Smooth muscle cell (in vitro differentiated cells): ENCODE measurements around the gene FTO. TPM values are rescaled to one million over a fixed set of nuclear protein-coding genes. Genes with fewer than 3 reads are reported as not detected.

Source experiments
- DNase-seq: peaks from one replicate; lab custom pipeline; 2025; ENCODE audit not compliant: unreplicated experiment; lab: John Stamatoyannopoulos, UW
- H2AFZ ChIP-seq: fragments of 200-600 bp; sonication (generic); 2 replicates; pipeline ENCODE4 v1.6.0; 2016; ENCODE audit warnings: antibody characterized with exemption, low read depth, mild to moderate bottlenecking
- H3F3A ChIP-seq: fragments of 200-600 bp; sonication (generic); 2 replicates; pipeline ENCODE4 v1.6.0; 2017; ENCODE audit warnings: antibody characterized with exemption, low read depth
- H3K27ac ChIP-seq: fragments of 200-600 bp; sonication (generic); 2 replicates; pipeline ENCODE4 v1.5.1; 2016; ENCODE audit warnings: low read depth, mild to moderate bottlenecking
- H3K27me3 ChIP-seq: fragments of 200-600 bp; sonication (generic); 2 replicates; pipeline ENCODE4 v1.6.1; 2016; ENCODE audit warnings: low read depth, mild to moderate bottlenecking
- H3K36me3 ChIP-seq: fragments of 200-600 bp; sonication (generic); 2 replicates; pipeline ENCODE4 v1.5.1; 2016; ENCODE audit warnings: low read depth
- H3K4me1 ChIP-seq: fragments of 200-600 bp; sonication (generic); 2 replicates; pipeline ENCODE4 v1.5.1; 2016; ENCODE audit warnings: low read depth
- H3K4me2 ChIP-seq: fragments of 200-600 bp; sonication (generic); 2 replicates; pipeline ENCODE4 v1.6.0; 2016; ENCODE audit warnings: mild to moderate bottlenecking
- H3K4me3 ChIP-seq: fragments of 200-600 bp; sonication (generic); 2 replicates; pipeline ENCODE4 v1.5.1; 2016; ENCODE audit warnings: mild to moderate bottlenecking
- H3K79me2 ChIP-seq: fragments of 200-600 bp; sonication (generic); 2 replicates; pipeline ENCODE4 v1.6.0; 2016; ENCODE audit warnings: low read depth, mild to moderate bottlenecking
- H3K9ac ChIP-seq: fragments of 200-600 bp; sonication (generic); 2 replicates; pipeline ENCODE4 v1.6.0; 2016; ENCODE audit warnings: low read depth
- H3K9me3 ChIP-seq: fragments of 200-600 bp; sonication (generic); replicated peaks from 2 replicates; pipeline ENCODE4 v1.5.1; 2016; ENCODE audit warnings: low read depth
- H4K20me1 ChIP-seq: fragments of 200-600 bp; sonication (generic); 2 replicates; pipeline ENCODE4 v1.6.0; 2016; ENCODE audit warnings: low read depth
- WGBS: methylation state at CpG from one replicate; pipeline ENCODE4 v1.1.7; 2016; ENCODE audit warnings: low lambda C conversion rate; 5-methylcytosine and 5-hydroxymethylcytosine counted together
- polyA plus RNA-seq: library from polyadenylated mRNA; unstranded; fragments of >200 nt; fragmentation: Nextera tagmentation; extraction: Ambion mirVana; gene quantifications from 2 replicates; pipeline ENCODE4 v1.2.1, GENCODE V29; 2016
- total RNA-seq: library from RNA; depleted of rRNA; stranded (reverse); fragments of >200 nt; gene quantifications from 2 replicates; pipeline ENCODE4 v1.2.3, GENCODE V29; 2014
- TF ChIP-seq, protein P1 (sequence below): fragments of 200-600 bp; sonication (generic); IDR thresholded peaks from 2 replicates; pipeline ENCODE4 v1.5.1; 2017; ENCODE audit warnings: borderline replicate concordance, mild to moderate bottlenecking, antibody characterized with exemption; ENCODE audit not compliant: insufficient read depth, poor library complexity, severe bottlenecking

FTO gene
- total and polyA plus RNA-seq, 2 experiments from 2014 or later = 81.1 to 89.9 TPM

DNA sequence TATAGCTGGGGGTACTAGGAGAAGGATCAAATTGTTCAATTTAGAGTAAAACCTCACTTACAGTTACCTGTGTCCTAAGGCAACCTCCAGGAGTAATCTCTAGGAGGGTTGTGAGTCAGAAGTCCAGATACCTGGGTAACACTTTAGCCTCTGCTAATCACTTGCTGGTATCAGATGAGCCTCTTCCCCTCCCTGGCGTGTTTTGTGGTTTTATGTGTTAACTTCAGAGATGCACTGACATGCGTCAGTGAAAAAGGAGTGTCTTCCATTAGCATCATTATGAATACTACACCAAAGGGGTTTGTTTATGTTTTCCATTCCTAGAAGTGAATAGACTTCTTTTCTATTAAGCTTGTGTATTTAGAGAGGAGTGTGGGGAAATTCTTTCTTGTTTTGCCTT, 208.2 kb downstream of the FTO start:
- H3K4me2 ChIP-seq = peak overlapping the region; percentile 65
- peaks cover 37% of the 10 kb centered on the region for H3K4me1 ChIP-seq
- 51% methylated on average over 2 of the region's 2 CpGs for WGBS
- TF ChIP-seq, protein P1, sequence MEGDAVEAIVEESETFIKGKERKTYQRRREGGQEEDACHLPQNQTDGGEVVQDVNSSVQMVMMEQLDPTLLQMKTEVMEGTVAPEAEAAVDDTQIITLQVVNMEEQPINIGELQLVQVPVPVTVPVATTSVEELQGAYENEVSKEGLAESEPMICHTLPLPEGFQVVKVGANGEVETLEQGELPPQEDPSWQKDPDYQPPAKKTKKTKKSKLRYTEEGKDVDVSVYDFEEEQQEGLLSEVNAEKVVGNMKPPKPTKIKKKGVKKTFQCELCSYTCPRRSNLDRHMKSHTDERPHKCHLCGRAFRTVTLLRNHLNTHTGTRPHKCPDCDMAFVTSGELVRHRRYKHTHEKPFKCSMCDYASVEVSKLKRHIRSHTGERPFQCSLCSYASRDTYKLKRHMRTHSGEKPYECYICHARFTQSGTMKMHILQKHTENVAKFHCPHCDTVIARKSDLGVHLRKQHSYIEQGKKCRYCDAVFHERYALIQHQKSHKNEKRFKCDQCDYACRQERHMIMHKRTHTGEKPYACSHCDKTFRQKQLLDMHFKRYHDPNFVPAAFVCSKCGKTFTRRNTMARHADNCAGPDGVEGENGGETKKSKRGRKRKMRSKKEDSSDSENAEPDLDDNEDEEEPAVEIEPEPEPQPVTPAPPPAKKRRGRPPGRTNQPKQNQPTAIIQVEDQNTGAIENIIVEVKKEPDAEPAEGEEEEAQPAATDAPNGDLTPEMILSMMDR = no peak
- H3K4me3 ChIP-seq = no peak overlapping the region
- H3K79me2 ChIP-seq = no peaks in the 10 kb centered on the region
- H3K27me3 ChIP-seq = no peaks in the 10 kb centered on the region
- H3F3A ChIP-seq = peaks cover 11% of the 10 kb centered on the region
- H3K36me3 ChIP-seq = no peaks in the 10 kb centered on the region
- H3K9ac ChIP-seq = no peak overlapping the region
- peak overlapping the region; percentile 80 for H3K27ac ChIP-seq
- H3K9me3 ChIP-seq = no peaks in the 10 kb centered on the region
- DNase-seq = no peak
- no peak overlapping the region for H2AFZ ChIP-seq
- H4K20me1 ChIP-seq = peaks cover 25% of the 10 kb centered on the region

DNA sequence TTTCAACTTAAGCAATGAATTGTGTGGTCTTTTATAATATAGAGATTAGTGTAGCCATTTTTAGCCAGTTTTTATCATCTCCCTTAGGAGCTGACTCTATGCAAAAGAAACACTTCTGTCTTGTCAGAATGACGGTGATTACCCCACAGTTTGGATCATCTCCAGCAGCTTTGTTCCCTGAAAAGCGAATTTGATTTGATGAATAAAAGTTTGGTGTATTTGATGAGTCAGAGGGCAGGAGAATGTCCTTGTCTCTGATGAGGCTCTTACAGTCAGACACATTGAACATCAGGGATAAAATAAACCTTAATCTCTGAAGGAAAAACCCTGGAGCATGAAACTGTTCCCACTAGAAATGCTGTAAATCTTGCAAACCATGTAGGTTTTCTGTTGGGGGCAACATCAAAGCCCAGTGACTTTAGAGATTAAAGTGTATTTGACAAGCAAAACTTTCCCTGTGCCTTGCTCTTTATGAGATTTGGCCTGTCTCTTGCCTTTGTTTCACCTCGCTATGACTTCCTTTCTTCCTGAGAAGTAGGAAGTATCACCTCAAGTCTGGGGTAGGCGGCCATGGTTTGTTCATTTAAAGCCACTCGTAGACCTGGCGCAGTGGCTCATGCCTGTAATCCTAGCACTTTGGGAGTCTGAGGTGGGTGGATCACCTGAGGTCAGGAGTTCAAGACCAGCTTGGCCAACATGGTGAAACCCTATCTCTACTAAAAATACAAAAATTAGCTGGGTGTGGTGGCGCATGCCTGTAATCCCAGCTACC, 209.3 kb downstream of the FTO start:
- Histone ChIP-seq H4K20me1 (peaks cover 25% of the 10 kb centered on the region), H3K36me3 (no peaks in the 10 kb centered on the region), H3K4me2 (peak overlapping the region; percentile 65), H3K27ac (peak overlapping the region; percentile 80), H3K9ac (no peak overlapping the region), H3K4me1 (peaks cover 37% of the 10 kb centered on the region), H3K27me3 (no peaks in the 10 kb centered on the region), H2AFZ (no peak overlapping the region), H3K9me3 (no peaks in the 10 kb centered on the region), H3K4me3 (no peak overlapping the region), H3K79me2 (no peaks in the 10 kb centered on the region), H3F3A (peaks cover 11% of the 10 kb centered on the region)
- WGBS = 55% methylated on average over 7 of the region's 7 CpGs
- DNase-seq = no peak
- TF ChIP-seq, protein P1 = no peak

DNA sequence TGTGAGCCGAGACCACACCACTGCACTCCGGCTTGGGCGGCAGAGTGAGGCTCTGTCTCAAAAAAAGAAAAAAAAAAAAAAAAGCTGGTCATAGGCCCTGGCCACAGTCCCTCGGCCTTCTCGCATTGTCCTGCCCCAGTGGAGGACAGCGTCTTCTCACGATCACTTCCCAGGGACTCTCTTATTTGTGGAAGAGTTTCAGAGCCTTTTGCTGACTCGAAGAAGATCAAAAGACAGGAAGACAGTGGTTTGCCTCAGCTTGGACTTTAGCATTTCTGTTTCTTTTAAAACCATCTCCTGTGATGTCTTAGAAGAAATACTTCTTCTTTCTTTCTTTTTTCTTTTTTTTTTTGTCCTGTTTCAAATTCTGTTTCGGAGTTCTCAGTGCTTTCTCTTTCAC, 210.0 kb downstream of the FTO start:
- Histone ChIP-seq H3K79me2 (no peaks in the 10 kb centered on the region), H3K27me3 (no peaks in the 10 kb centered on the region), H3K4me2 (peak overlapping the region; percentile 65), H3K4me3 (no peak overlapping the region), H2AFZ (no peak overlapping the region), H3K36me3 (no peaks in the 10 kb centered on the region), H3K9ac (no peak overlapping the region), H3K27ac (peak overlapping the region; percentile 80), H3K9me3 (no peaks in the 10 kb centered on the region), H3K4me1 (peaks cover 37% of the 10 kb centered on the region), H4K20me1 (peaks cover 25% of the 10 kb centered on the region), H3F3A (peaks cover 11% of the 10 kb centered on the region)
- 40% methylated on average over 9 of the region's 9 CpGs for WGBS
- DNase-seq = no peak
- TF ChIP-seq, protein P1 = no peak

DNA sequence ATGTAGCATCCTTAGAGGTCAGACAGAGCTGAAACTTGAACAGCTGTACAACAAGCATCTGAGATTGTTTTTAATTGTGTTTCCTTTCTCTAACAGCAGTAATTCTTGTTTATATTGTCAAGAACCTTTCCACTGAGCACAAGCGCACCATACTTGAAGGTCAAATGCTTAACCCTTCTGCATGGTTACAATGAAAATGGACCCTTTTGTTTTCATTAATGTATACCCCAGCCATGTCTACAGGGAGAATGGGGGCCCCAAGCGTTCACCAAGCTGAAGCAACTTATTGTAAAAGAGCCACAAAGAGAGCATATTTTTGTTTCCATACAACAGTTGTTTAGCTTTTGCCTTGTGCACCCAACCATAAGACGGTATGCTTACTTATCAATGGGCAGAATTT, 210.8 kb downstream of the FTO start:
- no peaks in the 10 kb centered on the region for H3K27me3 ChIP-seq
- whole genome bisulfite sequencing = 96% methylated on average over 3 of the region's 3 CpGs
- H3K4me3 ChIP-seq = no peak overlapping the region
- no peak for DNase-seq
- H3K27ac ChIP-seq = peak overlapping the region; percentile 80
- H3K36me3 ChIP-seq = no peaks in the 10 kb centered on the region
- peaks cover 25% of the 10 kb centered on the region for H4K20me1 ChIP-seq
- no peak overlapping the region for H3K9ac ChIP-seq
- peak overlapping the region; percentile 65 for H3K4me2 ChIP-seq
- no peaks in the 10 kb centered on the region for H3K9me3 ChIP-seq
- no peaks in the 10 kb centered on the region for H3K79me2 ChIP-seq
- no peak overlapping the region for H2AFZ ChIP-seq
- TF ChIP-seq, protein P1 = no peak
- H3K4me1 ChIP-seq = peaks cover 37% of the 10 kb centered on the region
- H3F3A ChIP-seq = peaks cover 11% of the 10 kb centered on the region
